Testis (tissue), 2 donors: ENCODE results near the gene USP48.

ENCODE experiments used
- CTCF ChIP-seq, 3 experiments: fragments of 450-650 bp in 2 of 3; fragments of 200-600 bp in 1 of 3; sonication (generic) in 1 of 3; IDR thresholded peaks; one replicate each; pipeline ENCODE4 v1.5.1; 2016 to 2019; ENCODE audit warnings: antibody characterized with exemption in 3 of 3, mild to moderate bottlenecking in 2 of 3, moderate library complexity in 1 of 3
- POLR2A ChIP-seq: fragments of 450-650 bp; IDR thresholded peaks from one replicate; pipeline ENCODE4 v1.6.1; 2017; ENCODE audit warnings: antibody characterized with exemption, mild to moderate bottlenecking, moderate library complexity

GRCh38 chr1:21687081-21687529 lies 95.8 kb downstream of the USP48 start:
- TF ChIP-seq CTCF (IDR thresholded peaks at IDR 0.05): no peak
- no peak for TF ChIP-seq POLR2A
